HG02970 (cell line): Measurements from ENCODE around the gene MYO10.
A peak's percentile ranks its signal among the peaks of the same experiment; 100 is the strongest.
"Not testable (repeated sequence)": the region's sequence is repeated elsewhere in the genome, so short reads cannot be mapped to it uniquely, and the experiment has no call there.

Experiments used
- ATAC-seq: cut with Tn5 transposase; IDR thresholded peaks from one replicate; pipeline ENCODE4 v1.9.1; 2021; ENCODE audit warnings: mild to moderate bottlenecking, moderate library complexity, moderate number of reproducible peaks; ENCODE audit not compliant: unreplicated experiment, low FRiP score

The MYO10 gene

DNA sequence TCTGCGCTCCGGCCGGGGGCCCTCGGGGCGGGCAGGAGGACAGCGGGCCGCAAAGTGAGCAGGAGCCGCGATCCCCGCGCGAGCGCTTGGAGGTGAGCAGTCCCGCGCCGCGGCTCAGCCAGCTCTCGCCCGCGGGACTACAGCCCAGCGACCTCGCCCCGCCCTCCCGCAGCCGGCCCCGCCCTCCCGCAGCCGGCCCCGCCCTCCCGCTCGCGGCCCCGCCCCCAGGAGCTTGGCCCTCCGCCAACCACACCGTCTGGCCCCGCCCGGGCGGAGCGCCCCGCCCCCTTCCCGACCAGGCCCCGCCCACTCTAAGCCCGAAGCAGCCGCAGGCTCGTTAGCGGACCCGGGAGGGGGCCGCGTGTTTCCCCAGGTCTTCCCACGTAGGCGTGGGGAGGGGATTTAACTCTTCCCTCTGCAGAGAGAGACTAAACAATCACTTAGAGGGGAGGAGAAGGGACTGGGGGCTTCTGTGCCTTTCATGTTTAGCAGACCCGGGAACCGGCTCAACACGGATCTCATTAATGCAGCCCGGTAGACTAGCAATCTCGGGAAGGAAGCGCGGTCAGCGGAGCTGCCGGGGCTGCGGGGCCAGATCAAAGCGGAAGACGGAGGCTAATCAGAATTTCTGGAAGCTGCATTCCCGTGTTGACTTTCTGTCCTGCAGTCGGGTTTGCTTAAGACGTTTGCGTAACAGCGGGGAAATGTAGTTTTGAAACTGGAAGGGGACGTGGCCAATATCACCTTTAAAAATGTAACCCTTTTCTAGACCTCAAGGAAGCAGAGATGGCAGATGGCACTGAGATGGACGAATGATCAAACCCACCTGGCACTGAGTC lies at the start of gene MYO10:
Gene MYO10 (minus strand): TSS at position 139 of the 839 bp plus-strand sequence. CDS start 480 bp downstream, outside the sequence.
- ATAC-seq = peak; percentile 56

DNA sequence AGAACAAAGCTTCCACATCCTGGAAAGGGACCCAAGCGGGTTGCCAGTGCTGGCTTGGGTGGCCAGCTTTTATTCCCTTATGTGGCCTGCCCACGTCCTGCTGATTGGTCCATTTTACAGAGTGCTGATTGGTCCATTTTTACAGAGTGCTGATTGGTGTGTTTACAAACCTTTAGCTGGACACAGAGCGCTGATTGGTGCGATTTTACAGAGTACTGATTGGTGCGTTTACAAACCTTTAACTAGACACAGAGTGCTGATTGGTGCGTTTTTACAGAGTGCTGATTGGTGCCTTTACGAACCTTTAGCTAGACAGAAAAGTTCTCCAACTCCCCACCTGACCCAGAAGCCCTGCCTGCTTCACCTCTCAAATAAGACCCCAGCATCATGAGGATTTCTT lies 49.2 kb upstream of the MYO10 start:
- ATAC-seq = not testable (repeated sequence)

DNA sequence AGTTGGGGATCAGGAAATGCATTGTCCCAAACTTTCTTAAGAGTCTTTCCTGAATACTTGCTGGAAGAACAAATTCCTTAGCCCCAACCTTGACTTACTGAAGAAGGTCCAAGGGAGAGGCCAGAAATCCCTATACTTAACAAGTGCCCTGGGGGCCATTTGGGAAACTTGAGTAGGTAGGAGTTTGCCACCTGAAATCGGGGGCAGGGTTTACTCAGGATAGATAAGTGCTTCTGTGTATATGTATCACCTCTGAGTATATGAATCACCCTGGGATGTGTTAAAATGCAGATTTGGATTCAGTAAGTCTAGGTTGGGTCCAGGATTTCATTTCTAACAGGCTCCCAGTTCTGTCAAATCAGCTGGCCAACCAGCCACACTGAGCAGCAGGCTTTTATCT lies 47.9 kb upstream of the MYO10 start:
- no peak for ATAC-seq

DNA sequence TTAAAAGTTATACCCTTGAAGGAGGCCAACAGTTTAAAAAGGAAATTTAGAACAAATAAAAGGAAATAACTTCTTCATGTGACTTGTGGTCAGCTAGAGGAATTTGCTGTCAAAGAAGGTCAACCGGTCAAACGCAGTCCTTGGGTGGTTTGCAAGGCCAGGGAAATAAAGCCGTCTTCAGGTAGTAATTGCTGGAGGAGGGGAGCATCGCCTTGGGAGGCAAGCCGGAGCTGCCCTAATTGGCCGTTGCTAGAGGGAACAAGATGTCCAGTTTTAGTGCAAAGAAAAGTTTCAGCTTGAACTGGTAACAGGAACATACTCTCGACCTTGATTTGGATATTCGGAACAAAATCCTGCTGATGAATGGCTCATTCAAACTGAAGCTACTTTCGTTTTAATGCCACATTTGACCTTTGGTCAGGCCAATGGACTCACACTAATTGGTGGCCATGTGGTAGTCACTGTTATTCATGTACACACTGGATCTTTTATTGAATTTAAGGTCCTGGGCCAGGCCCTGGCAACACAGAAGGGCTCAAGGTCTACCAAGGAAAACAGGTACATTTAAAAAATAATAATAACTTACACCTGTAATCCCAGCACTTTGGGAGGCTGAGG lies 47.0 kb upstream of the MYO10 start:
- no peak for ATAC-seq

DNA sequence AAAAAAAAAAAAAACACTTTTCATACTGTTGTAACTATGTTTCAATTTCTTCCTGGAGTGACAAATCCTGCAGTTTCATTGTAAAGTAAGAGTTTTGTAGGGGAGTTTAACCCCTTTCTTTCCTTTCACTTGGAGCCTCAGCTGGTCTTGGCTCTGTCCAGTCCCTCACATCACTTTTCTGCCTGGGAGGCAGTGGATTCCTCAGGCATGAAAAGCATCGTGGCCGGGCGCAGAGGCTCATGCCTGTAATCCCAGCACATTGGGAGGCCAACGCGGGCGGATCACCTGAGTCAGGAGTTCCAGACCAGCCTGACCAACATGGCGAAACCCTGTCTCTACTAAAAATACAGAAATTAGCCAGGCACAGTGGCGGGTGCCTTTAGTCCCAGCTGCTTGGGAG lies 45.6 kb upstream of the MYO10 start:
- ATAC-seq = no peak

DNA sequence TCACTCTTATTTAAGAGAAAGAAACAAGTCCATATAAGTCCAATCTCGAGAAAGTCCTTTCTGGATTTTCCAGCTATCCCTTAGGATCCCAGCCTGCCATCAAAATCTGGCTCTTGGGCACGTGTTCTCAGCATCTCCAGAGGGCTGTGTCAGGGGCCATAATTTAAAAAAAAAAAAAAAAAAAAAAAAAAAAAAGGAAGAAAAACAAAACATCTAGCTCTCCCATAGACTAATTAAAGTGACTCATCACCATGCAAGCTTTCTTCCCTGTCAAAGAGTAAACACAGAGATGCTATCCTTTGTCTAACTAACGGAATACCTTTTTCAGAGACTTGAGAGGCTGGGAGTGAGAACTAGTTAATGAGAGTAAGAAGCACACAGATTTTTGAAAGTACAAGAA lies 44.9 kb upstream of the MYO10 start:
- no peak for ATAC-seq

DNA sequence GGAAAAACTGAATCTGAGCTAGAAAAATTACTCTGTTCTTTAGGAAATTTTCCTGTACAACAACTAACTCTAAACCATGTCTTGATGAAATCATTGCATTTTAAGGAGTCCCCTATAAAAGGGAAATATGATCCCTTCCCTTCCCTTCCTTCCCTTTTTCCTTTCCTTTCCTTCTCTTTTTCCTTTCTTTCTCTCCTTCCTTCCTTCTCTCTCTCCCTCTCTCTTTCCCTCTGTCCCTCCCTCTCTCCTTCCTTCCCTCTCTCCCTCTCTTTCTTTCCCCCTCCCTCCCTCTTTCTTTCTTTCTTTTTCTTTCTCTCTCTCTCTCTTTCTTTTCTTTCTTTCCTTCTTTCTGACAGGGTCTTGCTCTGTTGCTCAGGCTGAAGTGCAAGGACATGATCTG lies 42.2 kb upstream of the MYO10 start:
- ATAC-seq = no peak

DNA sequence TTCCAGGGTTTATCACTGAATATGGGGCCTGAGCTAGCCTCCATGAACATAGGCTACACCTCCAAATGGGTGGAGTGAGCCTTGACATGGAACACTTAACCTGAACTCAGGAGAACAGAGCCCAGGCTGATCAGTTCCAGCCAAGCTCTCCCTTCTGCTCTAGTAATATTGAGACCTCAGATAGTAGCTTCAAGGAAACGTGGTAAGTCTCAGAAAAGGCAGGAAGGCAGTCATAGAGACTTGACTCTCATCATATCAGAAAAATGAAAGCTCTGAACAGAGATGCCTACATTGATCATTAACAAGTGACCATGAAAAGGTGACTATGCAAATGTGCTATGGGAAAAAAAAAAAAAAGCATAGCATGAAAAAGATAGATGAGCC lies 40.5 kb upstream of the MYO10 start:
- peak; percentile 83 for ATAC-seq

DNA sequence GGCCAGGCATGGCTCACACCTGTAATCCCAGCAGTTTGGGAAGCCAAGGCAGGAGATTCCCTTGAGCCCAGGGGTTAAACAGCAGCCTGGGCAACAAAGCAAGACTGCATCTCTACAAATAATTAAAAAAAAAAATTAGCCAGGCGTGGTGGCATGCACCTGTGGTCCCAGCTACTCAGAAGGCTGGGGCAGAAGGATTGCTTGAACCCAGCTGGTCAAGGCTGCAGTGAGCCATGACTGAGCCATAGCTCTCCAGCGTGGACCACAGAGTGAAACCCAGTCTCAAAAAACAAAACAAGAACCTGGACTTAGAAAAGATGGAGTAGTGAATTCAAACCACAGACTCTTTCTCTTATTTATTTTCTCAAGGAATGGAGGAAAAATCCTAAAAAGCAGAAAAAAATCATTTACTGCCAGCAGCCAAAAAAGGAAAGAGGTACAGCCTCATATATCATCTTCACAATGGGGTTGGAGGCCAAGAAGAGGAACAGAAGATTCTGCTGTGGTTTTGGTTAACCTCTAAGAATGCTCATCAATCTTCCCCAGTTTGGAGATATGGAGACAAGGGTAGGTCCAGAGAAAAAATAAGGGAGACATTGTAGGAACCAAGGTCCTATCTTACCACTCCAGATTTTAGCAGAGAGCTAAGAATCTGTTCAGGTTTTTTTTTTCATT lies 40.0 kb upstream of the MYO10 start:
- peak; percentile 89 for ATAC-seq

DNA sequence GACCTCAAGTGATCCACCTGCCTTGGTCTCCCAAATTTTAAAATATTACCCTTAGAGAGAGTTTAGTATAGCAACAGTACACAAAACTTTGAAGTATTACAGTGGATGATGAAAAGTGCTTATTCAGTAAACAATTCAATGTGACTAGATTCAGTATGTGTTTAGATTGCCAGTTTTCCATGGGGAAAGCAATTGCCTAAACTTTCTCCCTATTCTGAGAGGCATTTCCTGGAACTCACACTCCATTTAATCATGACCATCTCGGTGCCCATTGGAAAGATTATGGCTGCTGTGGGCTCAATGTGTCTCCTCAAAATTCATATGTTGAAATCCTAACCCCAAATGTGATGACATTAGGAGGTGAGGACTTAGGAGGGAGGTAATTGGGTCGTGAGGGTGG lies 38.9 kb upstream of the MYO10 start:
- ATAC-seq = no peak

DNA sequence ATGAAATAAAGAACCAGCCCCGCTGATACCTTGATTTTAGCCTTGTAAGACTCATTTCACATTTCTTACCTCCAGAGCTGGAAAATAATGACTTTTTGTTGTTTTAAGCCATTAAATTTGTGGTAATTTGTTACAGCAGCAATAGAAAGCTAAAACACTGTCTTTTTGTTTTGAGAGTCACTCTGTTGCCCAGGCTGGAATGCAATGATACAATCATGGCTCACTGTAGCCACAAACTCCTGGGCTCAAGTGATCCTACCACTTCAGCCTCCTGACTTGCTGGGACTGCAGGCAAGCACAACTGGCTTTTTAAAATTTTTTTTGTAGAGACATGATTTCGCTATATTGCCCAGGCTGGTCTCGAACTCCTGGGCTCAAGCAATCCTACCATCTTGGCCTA lies 34.7 kb upstream of the MYO10 start:
- no peak for ATAC-seq

DNA sequence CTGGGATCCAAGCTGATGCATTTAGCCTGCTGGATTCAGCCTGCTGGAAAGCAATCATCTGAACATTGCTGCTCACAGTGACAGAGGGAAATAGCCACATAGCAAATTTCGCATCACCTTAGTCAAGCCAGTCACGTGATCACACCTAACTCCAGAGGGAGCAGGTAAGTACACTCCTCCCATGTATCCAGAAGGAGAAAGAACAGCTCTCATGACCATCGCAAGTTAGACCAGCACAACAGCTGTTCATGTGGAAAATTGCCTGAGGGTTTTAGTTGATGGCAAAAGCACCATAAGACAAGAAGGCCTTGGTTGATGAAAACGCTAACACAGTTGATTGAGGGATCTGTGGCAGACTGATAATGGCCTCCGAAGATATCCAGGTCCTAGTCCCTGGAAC lies 34.2 kb upstream of the MYO10 start:
- no peak for ATAC-seq

DNA sequence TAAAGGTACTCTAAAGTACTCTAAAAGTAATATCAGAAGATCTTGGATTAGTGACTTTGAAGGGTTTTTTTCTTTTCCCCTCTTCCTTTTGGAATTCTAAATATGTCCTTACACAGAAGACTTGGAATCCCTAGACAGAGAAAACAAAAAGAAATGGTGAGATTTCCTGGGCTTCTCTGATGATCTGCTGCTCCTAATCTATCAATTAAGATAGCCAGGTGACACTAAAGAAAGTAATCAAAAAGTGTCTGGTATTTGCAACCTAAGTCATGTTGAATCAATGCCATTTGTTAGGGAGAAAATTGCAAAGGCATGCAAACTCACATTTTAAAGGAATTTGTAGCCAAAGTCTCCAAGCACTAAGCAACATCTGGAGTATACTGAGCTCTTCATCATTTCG lies 29.5 kb upstream of the MYO10 start:
- no peak for ATAC-seq

DNA sequence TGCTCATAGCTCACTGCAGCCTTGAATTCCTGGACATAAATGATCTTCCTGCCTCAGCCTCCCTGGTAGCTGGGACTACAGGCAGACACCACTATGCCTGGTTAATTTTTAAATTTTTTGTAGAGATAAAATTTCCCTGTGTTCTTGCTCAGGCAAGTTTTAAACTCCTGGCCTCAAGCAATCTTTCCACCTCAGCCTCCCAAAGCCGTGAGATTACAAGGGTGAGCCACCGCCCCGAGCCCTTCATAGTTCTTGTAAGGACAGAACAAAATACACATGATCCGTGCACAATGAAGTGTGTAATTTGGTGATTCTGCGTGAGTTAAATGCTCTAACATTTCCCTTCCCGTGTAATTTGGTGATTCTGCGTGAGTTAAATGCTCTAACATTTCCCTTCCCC lies 27.7 kb upstream of the MYO10 start:
- ATAC-seq = no peak

DNA sequence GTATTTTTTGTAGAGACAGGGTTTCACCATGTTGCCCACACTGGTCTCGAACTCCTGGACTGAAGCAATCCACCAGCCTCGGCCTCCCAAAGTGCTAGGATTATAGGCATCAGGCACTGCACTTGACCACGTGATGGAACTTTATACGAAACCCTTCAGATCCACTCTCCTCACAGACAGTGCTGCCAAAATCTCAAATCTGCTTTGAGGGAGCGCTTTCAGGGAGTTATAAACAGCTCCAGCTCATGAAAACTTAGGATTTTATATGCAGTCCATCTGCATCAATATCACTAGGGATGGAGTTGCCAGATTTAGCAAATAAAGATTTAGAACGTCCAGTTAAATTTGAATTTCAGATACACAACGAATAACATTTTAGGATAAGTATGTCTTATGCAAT lies 25.0 kb upstream of the MYO10 start:
- no peak for ATAC-seq

DNA sequence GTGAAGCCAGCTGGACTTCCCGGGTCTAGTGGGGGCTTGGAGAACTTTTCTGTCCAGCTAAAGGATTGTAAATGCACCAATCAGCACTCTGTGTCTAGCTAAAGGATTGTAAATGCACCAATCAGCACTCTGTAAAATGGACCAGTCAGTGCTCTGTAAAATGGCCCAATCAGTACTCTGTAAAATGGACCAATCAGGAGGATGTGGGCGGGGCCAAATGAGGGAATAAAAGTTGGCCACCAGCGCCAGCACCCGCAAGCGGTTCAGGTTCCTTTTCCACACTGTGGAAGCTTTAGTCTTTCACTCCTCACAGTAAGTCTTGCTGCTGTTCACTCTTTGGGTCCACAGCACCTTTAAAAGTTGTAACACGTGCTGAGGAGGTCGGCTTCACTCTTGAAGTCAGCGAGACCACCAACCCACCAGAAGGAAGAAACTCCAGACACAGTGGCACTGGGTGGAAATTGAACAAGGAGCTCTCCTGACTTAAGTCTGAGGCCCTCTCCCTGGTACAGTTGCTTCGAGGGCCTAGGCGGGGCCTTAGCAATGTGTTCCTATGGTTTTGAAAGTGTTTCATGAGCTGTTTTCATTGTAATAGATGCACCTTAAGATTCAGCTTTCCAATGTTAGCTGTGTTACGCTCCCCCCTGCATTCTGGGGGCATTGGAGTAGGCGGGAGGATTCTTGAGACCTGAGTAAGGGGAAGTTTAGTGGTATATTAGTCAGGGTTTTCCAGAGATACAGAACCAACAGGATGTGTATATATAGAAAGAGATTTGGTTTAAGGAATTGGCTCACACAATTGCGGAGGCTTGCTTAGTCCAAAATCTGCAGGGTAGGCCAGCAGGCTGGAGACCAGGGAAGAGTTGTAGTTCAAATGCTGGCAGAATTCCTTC lies 21.5 kb upstream of the MYO10 start:
- ATAC-seq = no peak

DNA sequence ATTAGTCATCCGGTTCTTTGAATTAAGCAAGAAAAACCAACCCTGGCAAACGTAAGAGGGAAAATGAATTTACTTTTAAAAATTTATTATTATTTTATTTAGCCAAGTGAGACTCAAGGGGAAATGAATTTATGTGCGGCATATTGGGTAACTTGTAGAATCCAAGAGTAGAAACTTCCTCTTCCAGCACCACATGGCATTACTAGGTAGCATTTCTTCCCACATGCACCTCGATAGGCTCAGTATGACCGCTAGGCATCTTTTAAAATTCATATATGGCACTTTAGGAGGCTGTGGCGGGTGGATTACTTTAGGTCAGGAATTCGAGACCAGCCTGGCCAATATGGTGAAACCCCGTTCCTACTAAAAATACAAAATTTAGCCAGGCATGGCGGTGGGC lies 17.6 kb upstream of the MYO10 start:
- no peak for ATAC-seq

DNA sequence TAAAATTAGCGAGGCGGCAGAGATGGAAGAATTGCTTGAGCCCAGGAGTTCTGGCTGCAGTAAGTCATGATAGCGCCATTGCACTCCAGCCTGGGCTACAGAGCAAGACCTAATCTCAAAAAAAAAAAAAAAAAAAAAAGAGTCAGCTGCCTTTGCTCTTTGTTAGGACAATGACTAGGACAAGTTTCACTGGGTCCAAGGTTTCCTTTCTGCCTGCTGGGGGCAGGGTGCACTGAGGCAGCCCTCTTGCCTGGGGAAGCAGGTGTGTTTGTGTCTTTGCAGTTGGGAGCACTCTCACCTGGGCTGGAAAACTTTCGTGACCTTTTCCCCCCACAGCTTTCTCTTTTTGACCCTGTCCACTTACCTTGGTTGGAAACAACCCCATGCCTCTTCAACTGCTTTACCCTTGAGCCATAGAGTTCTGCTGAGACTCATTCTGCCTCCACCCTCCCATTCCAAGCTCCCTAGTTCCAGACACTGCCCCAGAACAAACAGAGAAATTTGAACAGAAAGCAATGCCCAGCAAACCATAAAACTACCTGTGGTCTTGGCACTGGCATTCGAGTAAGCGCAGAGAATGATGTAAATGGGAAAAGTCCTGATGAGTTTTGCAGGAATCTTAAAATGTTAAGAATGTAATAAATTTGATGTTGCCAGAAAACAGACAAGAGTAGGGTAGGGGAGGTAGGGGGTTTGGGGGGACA lies 17.0 kb upstream of the MYO10 start:
- ATAC-seq = no peak

DNA sequence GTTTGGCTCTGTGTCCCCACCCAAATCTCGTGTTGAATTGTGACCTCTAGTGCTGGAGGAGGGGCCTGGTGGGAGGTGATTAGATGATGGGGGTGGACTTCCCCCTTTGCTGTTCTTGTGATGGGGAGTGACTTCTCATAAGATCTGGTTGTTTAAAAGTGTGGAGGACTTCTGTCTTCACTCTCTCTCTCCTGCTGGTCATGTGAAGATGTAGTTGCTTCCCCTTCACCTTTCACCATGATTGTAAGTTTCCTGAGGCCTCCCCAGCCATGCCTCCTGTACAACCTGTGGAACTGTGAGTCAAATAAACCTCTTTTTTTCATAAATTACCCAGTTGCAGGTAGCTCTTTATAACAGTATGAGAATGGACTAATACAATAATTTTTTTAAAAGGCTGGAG lies 10.6 kb upstream of the MYO10 start:
- no peak for ATAC-seq
